Brain microvascular endothelial cell (primary cell): ENCODE results near the gene DNAJC16.
"Not testable (repeated sequence)": the region's sequence is repeated elsewhere in the genome, so short reads cannot be mapped to it uniquely, and the experiment has no call there.

Experiments
- DNase-seq: peaks from one replicate; pipeline ENCODE4 v3.0.0-alpha.2; 2020
- H3K27ac ChIP-seq: fragments of 250-450 bp; sonication (Bioruptor Pico); 2 replicates; pipeline ENCODE4 v1.5.1; 2020; ENCODE audit warnings: mild to moderate bottlenecking, moderate library complexity
- H3K27me3 ChIP-seq: fragments of 250-450 bp; sonication (Bioruptor Pico); replicated peaks from 2 replicates; pipeline ENCODE4 v1.5.1; 2020; ENCODE audit warnings: mild to moderate bottlenecking
- H3K36me3 ChIP-seq: fragments of 250-450 bp; sonication (Bioruptor Pico); replicated peaks from 2 replicates; pipeline ENCODE4 v1.5.1; 2020; ENCODE audit warnings: mild to moderate bottlenecking
- H3K4me3 ChIP-seq: 2 replicates; pipeline ENCODE4 v1.5.1; 2011; ENCODE audit warnings: low read depth, mild to moderate bottlenecking, control low read depth, low read length, moderate library complexity
- CTCF ChIP-seq: IDR thresholded peaks from 2 replicates; pipeline ENCODE4 v1.5.1; 2011; ENCODE audit warnings: low read depth, mild to moderate bottlenecking, moderate library complexity, low read length, control low read depth, inconsistent platforms; ENCODE audit errors: missing control alignments
- in situ Hi-C: cut with HindIII; loops from 2 replicates; pipeline ENCODE4 v1.10.0; 2017; ENCODE audit warnings: low sequenced_read_pairs, low pct_ligation_motif_present

The DNAJC16 gene

GRCh38 chr1:15595809-15596617 is 69.4 kb downstream of the DNAJC16 start:
- Histone ChIP-seq H3K36me3 (no peaks in the 10 kb centered on the region), H3K4me3 (no peak overlapping the region), H3K27ac (no peak overlapping the region), H3K27me3 (peaks cover 2% of the 10 kb centered on the region)
- TF ChIP-seq CTCF: no peak
- in situ Hi-C loops: no loop called here
- no peak for DNase-seq

GRCh38 chr1:15598436-15598835 is 71.8 kb downstream of the DNAJC16 start:
- Histone ChIP-seq H3K27me3 (peaks cover 2% of the 10 kb centered on the region), H3K4me3 (no peak overlapping the region), H3K36me3 (no peaks in the 10 kb centered on the region), H3K27ac (no peak overlapping the region)
- DNase-seq: no peak
- no peak for TF ChIP-seq CTCF
- in situ Hi-C loops: no loop called here

GRCh38 chr1:15603050-15603965 is 76.7 kb downstream of the DNAJC16 start:
- TF ChIP-seq CTCF: no peak
- in situ Hi-C loops: no loop called here
- peak; percentile 96 for DNase-seq
- H3K36me3 ChIP-seq: no peaks in the 10 kb centered on the region
- H3K4me3 ChIP-seq: peak overlapping the region; percentile 89
- peak overlapping the region; percentile 23 for H3K27ac ChIP-seq
- H3K27me3 ChIP-seq: no peaks in the 10 kb centered on the region

- H3K4me3 ChIP-seq: peak overlapping the region; percentile 89
- H3K27me3 ChIP-seq, DNase-seq, in situ Hi-C loops, H3K27ac ChIP-seq, H3K36me3 ChIP-seq: not testable (repeated sequence)
Measured at GRCh38 chr1:15603966-15604282, 77.3 kb downstream of the DNAJC16 start.

GRCh38 chr1:15604400-15604799 is 77.8 kb downstream of the DNAJC16 start:
- H3K27me3 ChIP-seq, in situ Hi-C loops, H3K4me3 ChIP-seq, H3K36me3 ChIP-seq, DNase-seq, H3K27ac ChIP-seq: not testable (repeated sequence)

- in situ Hi-C loops: no loop called here
- H3K27me3 ChIP-seq: no peaks in the 10 kb centered on the region
- no peak for DNase-seq
- H3K36me3 ChIP-seq: no peaks in the 10 kb centered on the region
- TF ChIP-seq CTCF: no peak
- no peak overlapping the region for H3K4me3 ChIP-seq
- no peak overlapping the region for H3K27ac ChIP-seq
Measured at GRCh38 chr1:15605398-15606383, 79.0 kb downstream of the DNAJC16 start.
